GM12891 (cell line): ENCODE data around the gene BMPR2.

ENCODE experiments used
- POLR2A ChIP-seq: IDR thresholded peaks from 2 replicates; pipeline ENCODE4 v1.6.1; 2011; ENCODE audit warnings: low read depth, low read length, control low read depth
- POLR2AphosphoS5 ChIP-seq: IDR thresholded peaks from 2 replicates; pipeline ENCODE4 v1.6.1; 2011; ENCODE audit warnings: low read depth, low read length, control low read depth

- TF ChIP-seq POLR2AphosphoS5 (no peak), POLR2A (no peak)
These were observed 201.4 kb downstream of the BMPR2 start for GRCh38 chr2:202577250-202578183.
